Endometrium (tissue), 2 donors: ENCODE data around the gene SRCAP.

Experiments
- FAIRE-seq: peaks from 2 replicates; lab custom pipeline; 2012; peaks lifted over from hg19 to GRCh38; lab: Jason Lieb, UNC
- donor health status: control.
- donor health status: control.

The SRCAP gene

GRCh38 chr16:30698816-30699614, at the start of gene SRCAP:
Gene SRCAP (plus strand): TSS chr16:30699171. CDS start chr16:30700825, 1,654 bp downstream.
- FAIRE-seq, result no peak

DNA sequence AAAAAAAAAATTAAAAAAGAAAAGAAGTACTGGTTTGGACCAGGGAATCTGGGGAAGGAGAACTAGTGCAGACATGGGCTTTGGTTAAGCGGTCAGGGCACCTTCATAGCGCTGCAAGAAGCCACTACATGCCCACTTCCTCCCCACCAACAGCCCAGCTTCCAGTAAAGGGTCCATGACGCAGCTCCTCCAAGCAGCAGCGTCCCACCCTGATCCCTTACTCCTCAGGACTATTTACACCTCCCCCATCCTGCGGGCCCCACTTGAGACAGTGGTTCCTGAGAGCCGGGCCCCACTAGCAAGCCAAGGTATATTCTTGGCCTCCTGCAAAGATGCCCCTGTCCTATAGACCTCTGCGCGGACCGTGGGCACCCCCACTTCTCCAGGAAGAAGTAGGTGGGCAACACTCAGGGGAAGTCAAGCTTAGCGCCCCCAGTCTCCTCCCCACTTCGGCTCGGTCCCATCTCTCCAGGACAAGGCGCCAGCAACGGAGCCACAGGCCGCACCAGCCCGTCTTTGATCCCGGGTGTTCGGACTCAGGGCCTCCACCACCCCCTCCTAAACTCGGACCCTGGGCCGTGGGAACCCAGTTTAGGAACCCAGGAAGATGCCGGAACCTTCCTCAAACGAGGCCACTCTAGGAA, 49.1 kb upstream of the SRCAP start:
- no peak for FAIRE-seq

DNA sequence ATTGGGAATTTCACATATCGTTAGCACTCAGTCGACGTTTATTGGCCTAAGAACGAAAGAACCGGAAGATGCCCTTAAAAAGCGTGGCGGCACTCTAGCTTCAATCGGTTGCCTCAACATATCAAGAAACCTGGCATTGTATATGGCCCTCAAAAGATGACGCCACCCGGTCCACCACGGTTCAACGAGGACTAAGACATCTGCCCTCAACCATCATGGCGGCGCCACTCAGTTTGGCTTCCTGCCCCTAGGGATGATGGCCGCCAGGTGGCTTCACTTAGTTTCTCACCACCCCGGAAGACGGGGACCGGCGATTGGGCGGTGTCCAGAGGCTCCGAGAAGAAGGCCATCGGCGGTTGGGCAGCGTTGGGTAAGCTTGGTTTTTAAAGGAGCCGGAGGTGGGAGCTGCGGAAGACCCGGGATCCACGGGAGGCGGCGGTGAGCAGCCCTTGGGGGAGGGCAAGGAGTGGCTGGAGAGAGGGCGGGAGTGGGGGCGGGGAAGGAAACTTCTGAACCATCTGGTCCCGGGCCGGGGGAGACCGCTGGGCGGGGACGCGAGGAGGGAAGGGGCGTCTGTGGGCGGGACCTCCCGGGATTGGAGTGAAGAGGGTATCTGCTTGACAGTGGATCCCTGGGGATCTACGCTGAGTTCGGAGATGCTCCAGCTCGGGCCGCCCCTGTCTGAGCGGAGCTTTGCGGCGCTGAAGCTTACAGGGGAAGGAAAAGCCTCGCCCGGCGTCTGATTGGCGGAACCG, 48.4 kb upstream of the SRCAP start, which contains the start of gene PRR14:
Gene PRR14 (plus strand): TSS at position 592 of the 755 bp plus-strand sequence. CDS start 686 bp downstream, outside the sequence.
- peak; percentile 99 for FAIRE-seq

- no peak for FAIRE-seq
These were observed 47.6 kb upstream of the SRCAP start for GRCh38 chr16:30651124-30652004.

GRCh38 chr16:30652005-30652296, 47.0 kb upstream of the SRCAP start:
- FAIRE-seq, result no peak

- no peak for FAIRE-seq
These were observed 46.3 kb upstream of the SRCAP start for GRCh38 chr16:30652718-30653117.

- FAIRE-seq, result no peak
These were observed 44.1 kb upstream of the SRCAP start for GRCh38 chr16:30654856-30655255.

- FAIRE-seq, result no peak
These were observed 43.1 kb upstream of the SRCAP start for GRCh38 chr16:30655815-30656347.

- no peak for FAIRE-seq
These were observed 42.6 kb upstream of the SRCAP start for GRCh38 chr16:30656388-30656787.

- no peak for FAIRE-seq
These were observed 41.8 kb upstream of the SRCAP start for GRCh38 chr16:30656974-30657865.

DNA sequence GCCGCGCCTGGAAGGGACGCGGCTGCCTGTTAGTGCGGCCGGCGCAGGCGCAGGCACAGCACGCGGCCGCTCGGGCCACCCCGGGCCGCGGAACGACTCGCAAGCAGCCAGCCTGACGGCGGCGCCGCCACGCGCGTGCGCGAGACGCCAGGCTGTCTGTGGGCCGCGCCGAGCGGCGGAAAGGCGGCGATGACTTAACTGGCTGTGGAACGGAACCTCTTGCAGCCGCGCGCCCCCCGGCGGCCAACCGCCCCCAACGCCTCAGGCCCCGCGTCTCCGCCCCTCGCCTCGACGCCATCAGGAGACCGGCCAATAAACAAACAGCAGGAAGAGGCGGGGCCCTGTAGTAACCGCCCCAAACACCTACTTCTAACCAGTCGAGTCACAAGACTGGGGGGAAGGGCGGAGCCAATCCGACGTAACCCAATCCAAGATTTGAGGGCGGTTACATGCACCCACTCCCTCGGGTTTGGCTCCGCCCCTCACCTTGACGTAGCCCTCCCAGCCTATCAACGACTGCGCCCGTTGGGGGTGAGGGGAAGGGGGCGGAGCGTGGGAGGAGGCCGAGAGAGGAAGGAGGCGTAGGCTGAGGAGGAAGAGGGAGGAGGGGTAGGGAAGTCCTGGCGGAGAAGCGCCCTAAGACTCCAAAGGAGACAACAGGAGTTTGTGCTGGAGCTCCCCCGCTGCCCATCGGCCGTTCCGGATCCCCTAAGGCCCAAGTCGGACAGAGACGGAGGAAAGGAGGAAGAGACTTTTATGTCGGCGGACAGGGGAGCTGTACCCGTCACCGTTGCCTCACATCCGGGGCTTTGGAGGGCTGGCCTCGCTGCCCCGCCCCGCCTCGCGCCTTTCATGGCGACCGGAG, 40.9 kb upstream of the SRCAP start, which contains the start of gene FBRS:
Gene FBRS (plus strand): TSS at position 566 of the 865 bp plus-strand sequence. CDS start 1,088 bp downstream, outside the sequence.
- peak; percentile 99 for FAIRE-seq

- FAIRE-seq, result peak; percentile 87
These were observed 40.1 kb upstream of the SRCAP start for GRCh38 chr16:30658731-30659506.

DNA sequence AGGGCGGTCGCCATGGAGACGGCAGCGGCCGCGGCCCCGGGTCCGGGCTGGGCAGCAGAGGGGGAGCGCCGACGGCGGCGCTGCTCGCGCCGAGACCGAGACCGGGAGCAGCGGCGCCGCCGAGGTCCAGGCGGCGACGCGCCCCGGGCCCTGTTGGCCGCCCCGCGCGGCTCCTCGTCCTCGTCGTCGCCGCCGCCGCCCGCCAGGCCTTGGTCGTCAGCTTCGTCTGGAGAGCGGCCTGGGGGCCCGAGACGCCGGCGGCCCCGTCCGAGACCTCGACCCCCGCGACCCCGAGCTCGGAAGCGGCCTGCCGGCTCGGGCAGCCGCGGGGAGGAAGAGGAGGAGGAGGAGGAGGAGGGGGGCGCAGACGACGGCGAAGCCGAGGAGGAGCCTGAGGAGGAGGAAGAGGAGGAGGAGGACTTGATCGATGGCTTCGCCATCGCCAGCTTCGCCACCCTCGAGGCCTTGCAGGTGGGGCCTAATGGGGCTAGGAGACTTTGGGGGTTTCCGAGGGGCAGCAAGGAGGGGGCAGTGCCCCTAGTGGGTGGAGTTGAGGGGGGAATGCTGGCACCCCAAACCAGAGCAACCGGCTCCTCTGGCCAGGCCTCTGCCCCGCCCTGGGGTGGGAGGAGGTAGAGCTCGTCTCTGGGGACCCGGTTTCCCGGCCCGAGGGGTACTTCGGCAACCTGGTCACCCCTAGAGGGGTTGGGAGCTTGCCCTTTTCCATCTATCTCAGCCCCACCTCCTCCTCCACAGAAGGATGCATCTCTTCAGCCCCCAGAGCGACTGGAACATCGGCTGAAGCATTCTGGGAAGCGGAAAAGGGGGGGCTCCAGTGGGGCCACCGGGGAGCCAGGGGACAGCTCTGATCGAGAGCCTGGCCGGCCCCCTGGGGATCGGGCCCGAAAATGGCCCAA, 39.2 kb upstream of the SRCAP start:
- FAIRE-seq, result no peak

DNA sequence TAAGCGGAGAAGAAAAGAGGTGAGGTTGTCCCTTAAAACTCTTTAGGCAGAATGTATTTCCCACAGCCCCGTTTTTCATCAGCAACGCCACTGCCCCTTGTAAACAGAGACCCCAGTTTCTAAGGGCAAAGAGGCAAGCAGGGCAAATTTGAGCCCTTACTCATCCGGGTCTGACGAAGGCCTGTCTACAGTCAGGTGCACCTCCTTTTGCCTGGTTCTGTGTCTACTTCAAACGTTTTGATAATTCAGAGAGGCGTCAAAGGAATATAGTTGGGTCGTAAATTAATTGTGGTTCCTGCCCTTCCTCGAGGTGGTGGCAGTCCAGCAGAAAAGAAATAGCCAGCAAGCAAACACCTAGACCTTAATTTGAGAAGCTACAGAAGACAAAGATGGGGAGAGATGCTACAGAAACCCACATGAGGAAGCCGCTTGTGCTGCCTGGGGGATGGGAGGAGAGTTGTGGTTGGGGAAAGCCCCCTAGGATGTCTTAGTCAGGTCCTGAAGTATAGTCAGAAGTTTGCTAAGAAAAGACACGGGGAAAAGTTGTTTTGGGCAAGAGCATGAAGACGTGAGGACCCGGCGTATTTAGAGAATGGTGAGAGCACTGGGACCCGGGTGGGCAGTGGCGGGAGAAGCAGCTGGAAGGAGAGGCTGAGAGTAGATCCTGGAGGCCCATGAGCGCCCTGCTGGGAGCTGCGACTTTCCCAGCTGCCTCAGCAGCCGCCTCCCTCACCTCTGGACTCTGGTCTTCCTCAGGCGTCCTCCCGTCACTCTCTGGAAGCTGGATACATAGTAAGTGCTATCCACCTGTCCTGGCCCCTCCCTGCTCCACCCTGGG, 38.3 kb upstream of the SRCAP start:
- FAIRE-seq, result no peak

DNA sequence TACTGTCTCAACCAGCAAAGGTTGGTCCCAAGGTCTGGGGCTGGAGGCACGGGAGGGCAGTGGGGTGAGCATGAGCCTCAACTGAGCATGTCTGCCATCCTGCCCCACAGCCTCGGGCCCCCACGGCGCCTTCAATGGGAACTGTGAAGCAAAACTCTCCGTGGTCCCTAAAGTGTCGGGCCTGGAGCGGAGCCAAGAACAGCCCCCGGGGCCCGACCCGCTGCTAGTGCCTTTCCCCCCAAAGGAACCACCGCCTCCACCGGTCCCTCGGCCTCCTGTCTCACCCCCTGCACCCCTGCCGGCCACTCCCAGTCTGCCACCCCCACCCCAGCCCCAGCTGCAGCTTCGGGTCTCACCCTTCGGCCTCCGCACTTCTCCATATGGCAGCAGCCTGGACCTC, 36.5 kb upstream of the SRCAP start:
- FAIRE-seq, result no peak

- FAIRE-seq, result no peak
These were observed 35.9 kb upstream of the SRCAP start for GRCh38 chr16:30663038-30663437.

DNA sequence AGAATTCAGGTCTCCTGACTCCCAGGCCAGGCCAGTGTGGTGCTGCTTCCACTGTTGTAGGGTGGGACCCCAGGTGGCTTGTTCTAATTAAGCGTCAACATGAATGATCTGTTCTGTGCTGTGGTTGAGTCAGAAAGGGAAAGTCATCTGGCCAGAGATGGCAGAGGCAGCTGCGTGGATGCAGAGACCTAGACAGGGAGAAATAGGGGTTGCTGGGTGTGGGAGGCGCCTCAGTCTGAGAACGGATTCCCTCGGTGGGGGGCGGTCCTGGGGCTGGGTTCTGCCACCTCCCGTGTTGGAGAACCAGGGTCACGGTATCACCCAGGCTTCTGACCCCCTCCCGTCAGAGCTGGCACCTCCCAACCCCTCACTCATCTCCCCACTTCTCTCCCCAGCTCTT, 35.2 kb upstream of the SRCAP start:
- no peak for FAIRE-seq
